ENCODE measurements around the gene MMP14. TPM values are rescaled to one million over a fixed set of nuclear protein-coding genes. Genes with fewer than 3 reads are reported as not detected.
"Not testable (repeated sequence)": the region's sequence is repeated elsewhere in the genome, so short reads cannot be mapped to it uniquely, and the experiment has no call there.

The MMP14 gene
- total RNA-seq, 2 donors from 2014 or later: 181 to 220 TPM

GRCh38 chr14:22852940-22853767 lies 16.8 kb downstream of the MMP14 start:
- no peaks in the 10 kb centered on the region for H3K27me3 Mint-ChIP-seq (ENCODE audit: insufficient read depth)
- peaks cover 18% of the 10 kb centered on the region for H3K4me1 Mint-ChIP-seq
- Histone ChIP-seq H3K4me3 (ENCODE audit: low read length) (peak overlapping the region; percentile 70), H3K36me3 (ENCODE audit: control insufficient read depth, insufficient read depth, low read length) (no peaks in the 10 kb centered on the region), H3K27ac (ENCODE audit: low read depth, low read length) (no peak overlapping the region), H3K27me3 (ENCODE audit: control insufficient read depth, insufficient read depth, low read length, poor library complexity, severe bottlenecking) (no peaks in the 10 kb centered on the region), H3K9me3 (ENCODE audit: control insufficient read depth, low read length) (peaks cover 9% of the 10 kb centered on the region), H3K4me1 (ENCODE audit: control insufficient read depth, insufficient read depth, low read length) (peaks cover 3% of the 10 kb centered on the region), H3K9ac (ENCODE audit: extremely low read depth, low read length, poor library complexity, severe bottlenecking) (no peak overlapping the region)
- 2 to 10% methylated on average over 6 to 20 of the region's 20 CpGs for WGBS, 2 experiments (ENCODE audit: insufficient coverage in 1 of 2, insufficient read length in 1 of 2)
- H3K4me3 Mint-ChIP-seq: peak overlapping the region; percentile 51
- TF ChIP-seq, protein P1, sequence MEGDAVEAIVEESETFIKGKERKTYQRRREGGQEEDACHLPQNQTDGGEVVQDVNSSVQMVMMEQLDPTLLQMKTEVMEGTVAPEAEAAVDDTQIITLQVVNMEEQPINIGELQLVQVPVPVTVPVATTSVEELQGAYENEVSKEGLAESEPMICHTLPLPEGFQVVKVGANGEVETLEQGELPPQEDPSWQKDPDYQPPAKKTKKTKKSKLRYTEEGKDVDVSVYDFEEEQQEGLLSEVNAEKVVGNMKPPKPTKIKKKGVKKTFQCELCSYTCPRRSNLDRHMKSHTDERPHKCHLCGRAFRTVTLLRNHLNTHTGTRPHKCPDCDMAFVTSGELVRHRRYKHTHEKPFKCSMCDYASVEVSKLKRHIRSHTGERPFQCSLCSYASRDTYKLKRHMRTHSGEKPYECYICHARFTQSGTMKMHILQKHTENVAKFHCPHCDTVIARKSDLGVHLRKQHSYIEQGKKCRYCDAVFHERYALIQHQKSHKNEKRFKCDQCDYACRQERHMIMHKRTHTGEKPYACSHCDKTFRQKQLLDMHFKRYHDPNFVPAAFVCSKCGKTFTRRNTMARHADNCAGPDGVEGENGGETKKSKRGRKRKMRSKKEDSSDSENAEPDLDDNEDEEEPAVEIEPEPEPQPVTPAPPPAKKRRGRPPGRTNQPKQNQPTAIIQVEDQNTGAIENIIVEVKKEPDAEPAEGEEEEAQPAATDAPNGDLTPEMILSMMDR (conservative IDR thresholded peaks at IDR 0.05): peak; percentile 98
- peak; percentile 98 for DNase-seq
- H3K27ac Mint-ChIP-seq: peak overlapping the region; percentile 76
- H3K9me3 Mint-ChIP-seq: peaks cover 3% of the 10 kb centered on the region
- no peaks in the 10 kb centered on the region for H3K36me3 Mint-ChIP-seq (ENCODE audit: low read depth)

DNA sequence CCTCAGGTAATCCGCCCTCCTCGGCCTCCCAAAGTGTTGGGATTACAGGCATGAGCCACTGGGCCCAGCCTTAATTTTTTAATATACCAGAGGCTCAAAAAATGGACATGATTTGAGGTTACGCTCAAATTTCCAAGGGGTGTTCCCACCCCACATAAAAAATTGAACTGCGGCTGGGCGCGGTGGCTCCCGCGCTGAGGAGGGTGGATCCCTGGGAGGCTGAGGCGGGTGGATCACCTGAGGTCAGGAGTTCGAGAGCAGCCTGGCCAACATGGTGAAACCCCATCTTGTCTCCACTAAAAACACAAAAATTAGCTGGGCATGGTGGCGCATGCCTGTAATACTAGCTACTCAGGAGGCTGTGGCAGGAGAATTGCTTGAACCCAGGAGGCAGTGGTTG lies 17.9 kb downstream of the MMP14 start:
- H3K27ac ChIP-seq (ENCODE audit: low read depth, low read length); H3K4me3 ChIP-seq (ENCODE audit: low read length); H3K4me3 Mint-ChIP-seq; H3K4me1 ChIP-seq (ENCODE audit: control insufficient read depth, insufficient read depth, low read length); H3K36me3 Mint-ChIP-seq (ENCODE audit: low read depth); DNase-seq; H3K36me3 ChIP-seq (ENCODE audit: control insufficient read depth, insufficient read depth, low read length); H3K9ac ChIP-seq (ENCODE audit: extremely low read depth, low read length, poor library complexity, severe bottlenecking); H3K27ac Mint-ChIP-seq; H3K27me3 Mint-ChIP-seq (ENCODE audit: insufficient read depth); H3K9me3 ChIP-seq (ENCODE audit: control insufficient read depth, low read length); H3K9me3 Mint-ChIP-seq; H3K27me3 ChIP-seq (ENCODE audit: control insufficient read depth, insufficient read depth, low read length, poor library complexity, severe bottlenecking): not testable (repeated sequence)
- peaks cover 11% of the 10 kb centered on the region for H3K4me1 Mint-ChIP-seq
- 94 to 95% methylated on average over 4 to 11 of the region's 11 CpGs for WGBS, 2 experiments (ENCODE audit: insufficient coverage in 1 of 2, insufficient read length in 1 of 2)

GRCh38 chr14:22854963-22855724 lies 18.8 kb downstream of the MMP14 start:
- Mint-ChIP-seq H3K27ac (no peak overlapping the region), H3K27me3 (ENCODE audit: insufficient read depth) (no peaks in the 10 kb centered on the region), H3K36me3 (ENCODE audit: low read depth) (no peaks in the 10 kb centered on the region), H3K4me1 (peaks cover 10% of the 10 kb centered on the region), H3K9me3 (peaks cover 3% of the 10 kb centered on the region), H3K4me3 (no peak overlapping the region)
- no peaks in the 10 kb centered on the region for H3K27me3 ChIP-seq (ENCODE audit: control insufficient read depth, insufficient read depth, low read length, poor library complexity, severe bottlenecking)
- H3K9ac ChIP-seq (ENCODE audit: extremely low read depth, low read length, poor library complexity, severe bottlenecking): no peak overlapping the region
- peaks cover 3% of the 10 kb centered on the region for H3K4me1 ChIP-seq (ENCODE audit: control insufficient read depth, insufficient read depth, low read length)
- no peak for DNase-seq
- no peaks in the 10 kb centered on the region for H3K36me3 ChIP-seq (ENCODE audit: control insufficient read depth, insufficient read depth, low read length)
- TF ChIP-seq, protein P1 (conservative IDR thresholded peaks at IDR 0.05): no peak
- no peak overlapping the region for H3K27ac ChIP-seq (ENCODE audit: low read depth, low read length)
- 92 to 98% methylated on average over 7 to 8 of the region's 8 CpGs for WGBS, 2 experiments (ENCODE audit: insufficient coverage in 1 of 2, insufficient read length in 1 of 2)
- peaks cover 9% of the 10 kb centered on the region for H3K9me3 ChIP-seq (ENCODE audit: control insufficient read depth, low read length)
- H3K4me3 ChIP-seq (ENCODE audit: low read length): no peak overlapping the region
